Retinal pigment epithelial cell (primary cell): ENCODE results near the gene ZNF154.
A peak's percentile ranks its signal among the peaks of the same experiment; 100 is the strongest.

Source experiments
- DNase-seq: peaks from one replicate; pipeline ENCODE4 v3.0.0-alpha.2; 2010; ENCODE audit warnings: low read depth
- H3K4me3 ChIP-seq: 2 replicates; pipeline ENCODE4 v1.5.1; 2011; ENCODE audit warnings: mild to moderate bottlenecking, low read length, control low read depth, moderate library complexity
- CTCF ChIP-seq: conservative IDR thresholded peaks from 2 replicates; pipeline ENCODE4 v1.5.1; 2011; ENCODE audit warnings: low read depth, low read length, control low read depth, inconsistent platforms

ZNF154 gene

DNA sequence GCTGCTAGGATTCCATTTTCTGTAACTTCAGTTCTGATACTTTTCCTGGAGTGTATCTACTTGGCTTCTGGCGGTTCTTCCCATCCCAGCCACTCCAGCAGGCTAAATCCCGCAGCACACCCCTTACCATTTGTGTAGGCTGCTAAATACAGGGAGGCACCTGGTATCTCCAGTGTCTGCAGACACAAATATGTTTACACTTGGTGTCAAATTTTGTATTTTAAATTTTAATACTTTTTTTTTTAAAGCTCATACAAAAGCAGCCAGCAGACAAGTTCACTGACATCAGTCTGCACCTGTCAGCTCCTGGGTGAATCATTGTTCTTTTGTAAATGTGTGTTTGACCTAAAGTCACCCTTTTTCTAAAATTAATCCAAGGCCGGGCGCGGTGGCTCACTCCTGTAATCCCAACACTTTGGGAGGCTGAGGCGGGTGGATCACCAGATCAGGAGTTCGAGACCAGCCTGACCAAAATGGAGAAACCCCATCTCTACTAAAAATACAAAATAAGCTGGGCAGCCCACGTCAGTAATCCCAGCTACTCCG is 43.7 kb downstream of the ZNF154 start:
- H3K4me3 ChIP-seq = no peak overlapping the region
- no peak for DNase-seq
- TF ChIP-seq CTCF = no peak

GRCh38 chr19:57664269-57665127 is 44.5 kb downstream of the ZNF154 start:
- TF ChIP-seq CTCF = no peak
- H3K4me3 ChIP-seq = peak overlapping the region; percentile 47
- DNase-seq = no peak

DNA sequence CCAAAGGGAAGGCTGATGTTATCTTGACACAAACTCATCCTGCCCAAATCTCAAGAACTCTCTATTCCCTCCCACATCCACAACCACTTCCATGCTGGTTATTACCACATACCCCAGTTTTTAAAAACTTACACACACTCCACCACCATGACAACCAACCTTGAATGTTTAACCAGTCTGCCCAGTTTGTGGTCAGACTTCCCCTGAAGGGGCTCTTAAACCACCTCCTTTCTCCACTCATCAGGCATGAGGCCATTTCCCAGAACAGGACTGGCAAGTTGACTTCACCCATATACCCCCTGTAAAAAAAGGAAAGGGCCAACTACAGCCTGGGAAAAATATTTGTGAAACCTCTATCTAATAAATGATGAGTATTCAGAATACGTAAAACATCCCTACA is 52.7 kb downstream of the ZNF154 start:
- no peak for DNase-seq
- no peak for TF ChIP-seq CTCF
- no peak overlapping the region for H3K4me3 ChIP-seq

DNA sequence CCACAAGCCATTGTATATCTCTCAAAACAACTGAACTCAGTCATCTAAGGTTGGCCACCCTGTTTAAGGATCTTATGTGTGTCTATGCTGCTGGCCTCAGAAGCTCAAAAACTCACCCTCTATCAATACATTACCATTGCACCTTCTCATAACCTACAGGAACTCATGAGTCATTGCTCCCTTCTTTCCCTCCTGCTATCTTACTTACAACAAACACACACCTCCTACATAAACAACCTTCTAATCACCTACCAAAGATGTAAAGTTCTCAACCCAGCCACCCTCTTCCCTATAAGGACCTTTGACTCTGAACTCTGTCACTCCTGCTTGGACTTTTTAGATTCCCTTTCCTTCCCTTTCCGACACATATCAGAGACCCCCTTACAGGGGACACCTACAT is 53.6 kb downstream of the ZNF154 start:
- no peak overlapping the region for H3K4me3 ChIP-seq
- TF ChIP-seq CTCF = no peak
- no peak for DNase-seq

- no peak overlapping the region for H3K4me3 ChIP-seq
- TF ChIP-seq CTCF = no peak
- no peak for DNase-seq
Measured at GRCh38 chr19:57653689-57654088, 55.3 kb downstream of the ZNF154 start.

- no peak overlapping the region for H3K4me3 ChIP-seq
- DNase-seq = no peak
- TF ChIP-seq CTCF = no peak
Measured at GRCh38 chr19:57651654-57651996, 57.4 kb downstream of the ZNF154 start.

DNA sequence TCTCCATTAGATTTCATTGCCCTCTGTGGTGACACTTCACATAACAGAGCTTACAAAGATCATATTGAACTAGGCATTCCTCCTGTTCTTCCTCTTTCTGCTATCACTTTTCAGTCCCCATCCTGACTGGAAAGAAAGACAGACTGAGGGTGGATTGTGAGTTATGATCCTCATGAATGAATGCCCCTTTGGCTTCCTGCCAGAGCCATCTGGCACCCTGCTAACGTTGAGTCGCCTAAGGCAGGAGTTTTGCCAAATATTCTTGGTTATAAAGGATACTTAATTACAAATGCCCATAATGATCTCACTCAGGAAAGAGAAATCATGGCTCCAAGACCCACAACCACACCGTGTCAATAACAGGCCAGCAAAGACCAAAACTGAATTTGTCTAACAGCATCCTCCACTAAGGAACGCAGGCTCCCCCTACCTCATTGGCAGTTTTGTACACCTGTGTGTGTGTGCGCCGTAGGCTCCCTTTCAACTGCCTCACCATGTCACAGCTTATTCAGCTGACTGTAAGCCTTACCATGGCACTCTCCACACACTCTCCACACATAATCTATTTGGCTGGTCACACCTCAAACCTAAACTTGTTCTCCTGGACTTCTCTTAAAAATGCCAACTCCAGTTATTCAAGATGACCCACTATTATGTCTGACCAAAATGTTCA is 60.5 kb downstream of the ZNF154 start:
- no peak for TF ChIP-seq CTCF
- no peak overlapping the region for H3K4me3 ChIP-seq
- DNase-seq = no peak
